Neuronal stem cell (in vitro differentiated cells): Measurements from ENCODE around the gene ARTN.

Source experiments
- DNase-seq: peaks from one replicate; pipeline ENCODE4 v3.0.0-alpha.2; 2013; ENCODE audit warnings: low spot score
- H2AFZ ChIP-seq: one replicate; pipeline ENCODE4 v1.6.1; 2013; ENCODE audit warnings: mild to moderate bottlenecking, low read length, inconsistent platforms
- H2AK5ac ChIP-seq: 2 replicates; pipeline ENCODE4 v1.6.1; 2013; ENCODE audit warnings: low read depth, mild to moderate bottlenecking, inconsistent platforms, low read length, moderate library complexity, mixed read lengths
- H2BK120ac ChIP-seq: 2 replicates; pipeline ENCODE4 v1.6.1; 2013; ENCODE audit warnings: low read depth, mild to moderate bottlenecking, inconsistent platforms, low read length, moderate library complexity, mixed read lengths
- H2BK12ac ChIP-seq: one replicate; pipeline ENCODE4 v1.6.1; 2013; ENCODE audit warnings: low read length, inconsistent platforms
- H2BK15ac ChIP-seq: 2 replicates; pipeline ENCODE4 v1.6.1; 2013; ENCODE audit warnings: mild to moderate bottlenecking, low read length, inconsistent platforms, mixed read lengths
- H2BK5ac ChIP-seq: one replicate; pipeline ENCODE4 v1.6.1; 2013; ENCODE audit warnings: inconsistent platforms, mild to moderate bottlenecking, low read length, moderate library complexity
- H3K14ac ChIP-seq: one replicate; pipeline ENCODE4 v1.6.1; 2013; ENCODE audit warnings: low read length, inconsistent platforms
- H3K18ac ChIP-seq: 2 replicates; pipeline ENCODE4 v1.6.1; 2013; ENCODE audit warnings: low read length, inconsistent platforms
- H3K23ac ChIP-seq: 2 replicates; pipeline ENCODE4 v1.6.1; 2013; ENCODE audit warnings: low read depth, mild to moderate bottlenecking, mixed read lengths, low read length, inconsistent platforms; ENCODE audit not compliant: poor library complexity
- H3K27ac ChIP-seq: replicated peaks from 3 replicates; pipeline ENCODE4 v1.5.1; 2013; ENCODE audit warnings: low read length, inconsistent platforms
- H3K27me3 ChIP-seq, 3 experiments: 2 replicates each; pipeline ENCODE4 v1.6.1; 2013; ENCODE audit warnings: low read length in 3 of 3, mild to moderate bottlenecking in 2 of 3, inconsistent platforms in 1 of 3, low read depth in 1 of 3, mixed read lengths in 1 of 3, moderate library complexity in 1 of 3; ENCODE audit not compliant: control insufficient read depth in 3 of 3, insufficient read depth in 3 of 3
- H3K36me3 ChIP-seq, 2 donors: replicated peaks in 1 of 2; 2 replicates each; pipeline ENCODE4 v1.6.1; 2013; ENCODE audit warnings: low read length in 2 of 2; ENCODE audit not compliant: control insufficient read depth in 2 of 2, insufficient read depth in 2 of 2
- H3K4ac ChIP-seq: 2 replicates; pipeline ENCODE4 v1.6.1; 2013; ENCODE audit warnings: inconsistent platforms, mild to moderate bottlenecking, low read length, moderate library complexity
- H3K4me1 ChIP-seq, 2 donors: 1 replicate in 1 of 2; 2 replicates in 1 of 2; pipeline ENCODE4 v1.6.1; 2013; ENCODE audit warnings: low read length in 2 of 2, low read depth in 1 of 2; ENCODE audit not compliant: control insufficient read depth in 2 of 2, insufficient read depth in 1 of 2
- H3K4me2 ChIP-seq: one replicate; pipeline ENCODE4 v1.6.1; 2013; ENCODE audit warnings: mild to moderate bottlenecking, low read length, inconsistent platforms; ENCODE audit not compliant: insufficient read depth, poor library complexity, severe bottlenecking
- H3K4me3 ChIP-seq, 2 donors: 2 replicates each; pipeline ENCODE4 v1.5.1; 2013; ENCODE audit warnings: low read length in 2 of 2, mild to moderate bottlenecking in 2 of 2, inconsistent platforms in 1 of 2, moderate library complexity in 1 of 2
- H3K79me1 ChIP-seq: one replicate; pipeline ENCODE4 v1.6.1; 2013; ENCODE audit warnings: low read depth, mild to moderate bottlenecking, inconsistent platforms, low read length, moderate library complexity
- H3K9ac ChIP-seq: one replicate; pipeline ENCODE4 v1.6.1; 2013; ENCODE audit warnings: mild to moderate bottlenecking, low read depth, low read length, inconsistent platforms; ENCODE audit not compliant: poor library complexity
- H3K9me3 ChIP-seq, 2 donors: replicated peaks in 1 of 2; 2 replicates each; pipeline versions ENCODE3 to v1.6.1; 2013; ENCODE audit warnings: low read length in 2 of 2, mild to moderate bottlenecking in 2 of 2, inconsistent platforms in 1 of 2, low read depth in 1 of 2, mixed read lengths in 1 of 2, moderate library complexity in 1 of 2; ENCODE audit not compliant: control insufficient read depth in 2 of 2, insufficient read depth in 1 of 2
- H4K8ac ChIP-seq: one replicate; pipeline ENCODE4 v1.6.1; 2013; ENCODE audit warnings: low read depth, mild to moderate bottlenecking, inconsistent platforms, low read length, moderate library complexity
- H4K91ac ChIP-seq: one replicate; pipeline ENCODE4 v1.6.1; 2013; ENCODE audit warnings: low read length, low read depth, mild to moderate bottlenecking, inconsistent platforms; ENCODE audit not compliant: poor library complexity
- WGBS, 2 donors: extraction: QIAGEN DNeasy Blood & Tissue Kit; methylation state at CpG; one replicate each; pipeline ENCODE4 v1.1.7; 2013; ENCODE audit warnings: missing lambda C conversion rate in 2 of 2, mixed read lengths in 1 of 2; ENCODE audit not compliant: insufficient read length in 2 of 2, insufficient replicate concordance in 1 of 2; ENCODE audit errors: extremely low coverage in 2 of 2; 5-methylcytosine and 5-hydroxymethylcytosine counted together

The ARTN gene

DNA sequence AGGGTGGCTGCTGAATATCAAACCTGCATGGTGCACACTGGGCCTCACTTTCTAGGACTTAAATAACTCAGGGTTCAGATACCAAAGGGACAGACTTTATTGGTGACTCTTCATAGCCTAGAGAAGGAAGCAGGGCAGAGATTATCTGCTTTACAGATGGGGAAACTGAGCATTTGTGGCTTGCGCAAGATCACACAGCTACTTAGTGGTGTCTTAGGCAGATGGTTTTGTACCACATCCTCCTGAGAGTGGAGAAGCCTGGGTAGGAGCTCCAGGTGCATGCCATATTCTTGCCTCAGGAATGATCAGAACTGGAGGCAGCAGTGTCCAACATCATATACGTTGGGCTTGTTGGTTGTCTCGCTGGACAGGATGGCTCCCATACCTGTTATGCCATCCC is 29.4 kb downstream of the ARTN start:
- Histone ChIP-seq H3K9me3 (no peaks in the 10 kb centered on the region), H3K14ac (no peak overlapping the region), H3K4ac (no peak overlapping the region), H3K18ac (no peak overlapping the region), H4K8ac (no peak overlapping the region), H4K91ac (no peak overlapping the region), H3K36me3 (peaks cover 8 to 54% of the 10 kb centered on the region in 2 donors), H2BK5ac (no peak overlapping the region), H3K23ac (no peak overlapping the region), H2BK120ac (no peak overlapping the region), H2AFZ (no peak overlapping the region), H2AK5ac (no peak overlapping the region), H2BK15ac (no peak overlapping the region), H3K27ac (no peak overlapping the region), H3K9ac (no peak overlapping the region), H3K4me2 (no peak overlapping the region), H3K4me1 (no peaks in the 10 kb centered on the region), H3K27me3 (no peaks in the 10 kb centered on the region), H3K4me3 (no peak overlapping the region), H3K79me1 (no peaks in the 10 kb centered on the region), H2BK12ac (no peak overlapping the region)
- no peak for DNase-seq
- WGBS, 2 donors = no CpG with 5 or more reads among the region's 3 CpGs

GRCh38 chr1:43963890-43964289 is 30.3 kb downstream of the ARTN start:
- H2BK15ac ChIP-seq = no peak overlapping the region
- H3K4ac ChIP-seq = no peak overlapping the region
- no peak overlapping the region for H3K14ac ChIP-seq
- H3K36me3 ChIP-seq = peaks cover 3 to 46% of the 10 kb centered on the region in 2 donors
- H2BK5ac ChIP-seq = no peak overlapping the region
- H3K27ac ChIP-seq = no peak overlapping the region
- no peak overlapping the region for H4K8ac ChIP-seq
- H4K91ac ChIP-seq = no peak overlapping the region
- H3K27me3 ChIP-seq = no peaks in the 10 kb centered on the region
- no peaks in the 10 kb centered on the region for H3K4me1 ChIP-seq
- H3K18ac ChIP-seq = no peak overlapping the region
- WGBS, 2 donors = no CpG with 5 or more reads among the region's 5 CpGs
- no peaks in the 10 kb centered on the region for H3K9me3 ChIP-seq
- H3K9ac ChIP-seq = no peak overlapping the region
- H2BK12ac ChIP-seq = no peak overlapping the region
- DNase-seq = no peak
- no peak overlapping the region for H2BK120ac ChIP-seq
- no peaks in the 10 kb centered on the region for H3K79me1 ChIP-seq
- no peak overlapping the region for H2AFZ ChIP-seq
- no peak overlapping the region for H2AK5ac ChIP-seq
- no peak overlapping the region for H3K23ac ChIP-seq
- H3K4me3 ChIP-seq = no peak overlapping the region
- no peak overlapping the region for H3K4me2 ChIP-seq

DNA sequence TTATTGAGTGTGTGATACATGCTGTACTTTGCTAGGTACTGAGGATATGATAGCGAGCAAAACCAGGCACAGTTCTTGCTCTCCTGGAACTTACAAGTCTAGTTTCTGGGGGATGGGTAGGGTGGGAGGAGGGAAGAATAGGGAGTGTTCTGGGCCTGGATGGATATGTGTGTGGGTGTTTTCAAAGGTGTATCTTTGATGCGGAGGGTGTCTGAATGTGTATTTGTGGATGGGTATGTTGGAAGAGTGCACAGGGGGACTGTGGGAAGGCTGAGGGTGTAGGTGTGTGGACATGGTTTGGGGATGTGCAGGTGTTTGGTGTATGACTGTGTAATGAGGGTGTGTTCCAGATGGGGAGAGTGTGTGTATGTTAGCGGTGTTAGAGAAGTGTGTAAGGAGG is 31.7 kb downstream of the ARTN start:
- H4K91ac ChIP-seq = no peak overlapping the region
- H2BK15ac ChIP-seq = no peak overlapping the region
- H2BK5ac ChIP-seq = no peak overlapping the region
- H3K27me3 ChIP-seq = no peaks in the 10 kb centered on the region
- H3K23ac ChIP-seq = no peak overlapping the region
- H2AK5ac ChIP-seq = no peak overlapping the region
- H3K9me3 ChIP-seq = no peaks in the 10 kb centered on the region
- no peak overlapping the region for H3K18ac ChIP-seq
- H3K4me3 ChIP-seq = no peak overlapping the region
- 100% methylated on average over 1 of the region's 3 CpGs; no CpG with 5 or more reads in 1 of the 2 donors for WGBS, 2 donors
- H3K36me3 ChIP-seq = peaks cover 2 to 35% of the 10 kb centered on the region in 2 donors
- H3K9ac ChIP-seq = no peak overlapping the region
- H3K14ac ChIP-seq = no peak overlapping the region
- no peak overlapping the region for H4K8ac ChIP-seq
- H3K4me2 ChIP-seq = no peak overlapping the region
- H3K79me1 ChIP-seq = no peaks in the 10 kb centered on the region
- H2AFZ ChIP-seq = no peak overlapping the region
- no peak overlapping the region for H3K27ac ChIP-seq
- peaks cover 2 to 3% of the 10 kb centered on the region in 2 donors for H3K4me1 ChIP-seq
- no peak for DNase-seq
- no peak overlapping the region for H3K4ac ChIP-seq
- H2BK120ac ChIP-seq = no peak overlapping the region
- no peak overlapping the region for H2BK12ac ChIP-seq

DNA sequence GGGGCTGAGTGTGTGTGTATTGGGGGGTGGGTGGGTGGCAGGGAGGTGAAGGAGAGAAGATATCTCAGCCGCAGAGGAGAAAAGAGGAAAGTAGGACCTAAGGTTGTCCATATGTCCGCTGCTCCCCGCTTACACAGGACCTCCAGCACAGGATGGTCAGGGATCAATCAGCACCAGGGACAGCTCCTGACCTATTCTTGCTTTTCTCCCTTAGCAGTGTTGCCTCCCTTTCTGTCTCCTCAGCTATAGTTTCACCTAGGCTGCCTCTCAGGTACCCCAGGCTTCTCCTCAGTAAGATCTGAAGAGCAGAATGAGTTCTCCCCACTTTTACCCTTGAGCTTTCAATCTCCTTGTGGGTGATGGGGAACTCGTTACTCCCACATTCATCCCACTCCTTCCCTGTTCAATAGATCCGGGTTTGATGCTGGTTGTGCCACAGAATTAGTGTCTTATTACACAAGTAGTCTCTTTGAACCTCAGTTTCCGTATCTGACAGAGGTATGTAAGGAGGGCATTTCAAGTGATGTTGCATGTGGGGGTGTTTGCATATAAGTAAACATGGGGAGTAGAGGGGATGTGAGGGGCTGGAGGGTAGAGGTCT is 34.8 kb downstream of the ARTN start:
- Histone ChIP-seq H3K23ac (no peak overlapping the region), H3K18ac (no peak overlapping the region)

More for the DNA sequence above, 34.8 kb downstream of the ARTN start:
- Histone ChIP-seq H2BK5ac (no peak overlapping the region), H3K9ac (no peak overlapping the region), H3K14ac (no peak overlapping the region), H3K27ac (no peak overlapping the region), H2BK120ac (no peak overlapping the region), H3K4me2 (no peak overlapping the region), H2AK5ac (no peak overlapping the region), H2AFZ (no peak overlapping the region), H3K27me3 (no peaks in the 10 kb centered on the region), H3K4me3 (no peak overlapping the region), H2BK15ac (no peak overlapping the region), H4K8ac (no peak overlapping the region), H3K79me1 (no peaks in the 10 kb centered on the region), H3K4ac (no peak overlapping the region), H2BK12ac (no peak overlapping the region), H4K91ac (no peak overlapping the region), H3K36me3 (peaks cover 4 to 36% of the 10 kb centered on the region in 2 donors), H3K9me3 (no peaks in the 10 kb centered on the region), H3K4me1 (peaks cover 5 to 7% of the 10 kb centered on the region in 2 donors)
- no CpG with 5 or more reads among the region's 6 CpGs for WGBS, 2 donors
- DNase-seq = no peak
